Kidney (tissue), 14 donors: ENCODE results near the gene PCSK5. TPM values are rescaled to one million over a fixed set of nuclear protein-coding genes. Genes with fewer than 3 reads are reported as not detected.

Experiments used
- DNase-seq, 5 donors: peaks; one replicate each; pipeline ENCODE4 v3.0.0-alpha.2; 2013 to 2020
- FAIRE-seq: peaks from 2 replicates; lab custom pipeline; 2012; peaks lifted over from hg19 to GRCh38; lab: Jason Lieb, UNC
- H3K27ac ChIP-seq, 2 donors: one replicate each; pipeline ENCODE4 v1.7.0; 2013; ENCODE audit warnings: low read depth in 2 of 2, low read length in 2 of 2, inconsistent platforms in 1 of 2
- H3K27me3 ChIP-seq: one replicate; pipeline ENCODE4 v1.7.1; 2013; ENCODE audit warnings: low read length, inconsistent platforms; ENCODE audit not compliant: control insufficient read depth, insufficient read depth
- H3K36me3 ChIP-seq, 3 donors: one replicate each; pipeline versions ENCODE4 v1.7.0 to v1.7.1; 2013; ENCODE audit warnings: low read length in 3 of 3, control low read depth in 1 of 3, inconsistent platforms in 1 of 3; ENCODE audit not compliant: insufficient read depth in 3 of 3, control insufficient read depth in 2 of 3
- H3K4me1 ChIP-seq, 3 donors: one replicate each; pipeline versions ENCODE4 v1.7.0 to v1.7.1; 2013; ENCODE audit warnings: low read length in 3 of 3, inconsistent platforms in 1 of 3, low read depth in 1 of 3; ENCODE audit not compliant: control insufficient read depth in 2 of 3, insufficient read depth in 2 of 3
- H3K4me3 ChIP-seq, 3 donors: one replicate each; pipeline versions ENCODE4 v1.7.0 to v1.8.1; 2013; ENCODE audit warnings: low read length in 3 of 3, control low read depth in 1 of 3, inconsistent platforms in 1 of 3
- H3K9ac ChIP-seq, 3 donors: one replicate each; pipeline versions ENCODE4 v1.7.0 to v1.7.1; 2013; ENCODE audit warnings: low read length in 3 of 3, control low read depth in 1 of 3, inconsistent platforms in 1 of 3
- H3K9me3 ChIP-seq, 3 donors: one replicate each; pipeline versions ENCODE4 v1.7.0 to v1.7.1; 2013; ENCODE audit warnings: low read length in 3 of 3, control low read depth in 1 of 3, inconsistent platforms in 1 of 3; ENCODE audit not compliant: control insufficient read depth in 2 of 3, insufficient read depth in 1 of 3
- intact Hi-C: fragments of 100-400 bp; cut with DNase I; formaldehyde crosslinking; loops from one replicate; pipeline ENCODE4 v1.11.1; 2022
- polyA plus RNA-seq: library from polyadenylated mRNA; stranded (reverse); fragments of 350-450 nt; fragmentation: Illumina TruSeq; extraction: RNeasy Lipid Tissue Mini Kit (QIAGEN cat#74804); gene quantifications from one replicate; pipeline ENCODE4 v1.2.3, GENCODE V29; 2014; ENCODE audit warnings: low read depth, low replicate concordance; ENCODE audit not compliant: insufficient read depth
- total RNA-seq: library from RNA; stranded (reverse); fragmentation: NEBNext Ultra II Directional; extraction: Animal tissue kit (Norgen Biotek cat#: 25700); gene quantifications from one replicate; pipeline ENCODE4 v1.2.1, GENCODE V29; 2021
- TF ChIP-seq, protein P1 (sequence below): IDR thresholded peaks from 3 replicates; pipeline ENCODE4 v1.5.1; 2012; ENCODE audit warnings: mild to moderate bottlenecking, moderate library complexity, borderline replicate concordance; ENCODE audit not compliant: insufficient read depth; ENCODE audit errors: extremely low read depth
- donor health status: control.
- donor health status: control.
- donor health status: control.
- donor health status: control.
- donor health status: control.
- donor health status: DM: yes; HTN: yes; CAD: no.
- donor health status: Normal renal cell carcinoma (clear cell type).

Gene PCSK5
- total and polyA plus RNA-seq, 2 donors from 2014 or later: 1.6 to 14.7 TPM

DNA sequence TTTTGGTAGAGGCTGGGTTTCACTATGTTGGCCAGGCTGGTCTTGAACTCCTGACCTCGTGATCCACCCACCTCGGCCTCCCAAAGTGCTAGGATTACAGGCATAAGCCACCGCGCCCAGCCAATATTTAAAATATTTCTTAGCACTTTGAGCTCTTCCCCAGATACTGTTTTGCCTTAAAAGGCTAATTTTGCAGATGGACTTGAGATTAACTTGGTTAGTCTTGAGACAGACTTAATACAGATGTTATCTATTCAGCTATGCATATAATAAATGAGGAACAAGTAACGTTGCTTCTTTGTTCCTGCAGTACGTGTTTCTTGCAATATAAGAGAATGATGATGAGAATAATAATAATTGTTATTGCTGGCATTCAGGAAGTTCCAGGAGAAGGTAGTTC lies 56.3 kb downstream of the PCSK5 start:
- DNase-seq (no peak), FAIRE-seq (no peak)
- Histone ChIP-seq H3K9ac (no peak overlapping the region), H3K4me1 (no peaks in the 10 kb centered on the region), H3K27me3 (no peaks in the 10 kb centered on the region), H3K9me3 (no peaks in the 10 kb centered on the region), H3K27ac (no peak overlapping the region), H3K36me3 (no peaks in the 10 kb centered on the region), H3K4me3 (no peak overlapping the region)
- intact Hi-C loops: no loop called here
- TF ChIP-seq, protein P1, sequence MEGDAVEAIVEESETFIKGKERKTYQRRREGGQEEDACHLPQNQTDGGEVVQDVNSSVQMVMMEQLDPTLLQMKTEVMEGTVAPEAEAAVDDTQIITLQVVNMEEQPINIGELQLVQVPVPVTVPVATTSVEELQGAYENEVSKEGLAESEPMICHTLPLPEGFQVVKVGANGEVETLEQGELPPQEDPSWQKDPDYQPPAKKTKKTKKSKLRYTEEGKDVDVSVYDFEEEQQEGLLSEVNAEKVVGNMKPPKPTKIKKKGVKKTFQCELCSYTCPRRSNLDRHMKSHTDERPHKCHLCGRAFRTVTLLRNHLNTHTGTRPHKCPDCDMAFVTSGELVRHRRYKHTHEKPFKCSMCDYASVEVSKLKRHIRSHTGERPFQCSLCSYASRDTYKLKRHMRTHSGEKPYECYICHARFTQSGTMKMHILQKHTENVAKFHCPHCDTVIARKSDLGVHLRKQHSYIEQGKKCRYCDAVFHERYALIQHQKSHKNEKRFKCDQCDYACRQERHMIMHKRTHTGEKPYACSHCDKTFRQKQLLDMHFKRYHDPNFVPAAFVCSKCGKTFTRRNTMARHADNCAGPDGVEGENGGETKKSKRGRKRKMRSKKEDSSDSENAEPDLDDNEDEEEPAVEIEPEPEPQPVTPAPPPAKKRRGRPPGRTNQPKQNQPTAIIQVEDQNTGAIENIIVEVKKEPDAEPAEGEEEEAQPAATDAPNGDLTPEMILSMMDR: no peak

GRCh38 chr9:75947233-75947632 lies 56.8 kb downstream of the PCSK5 start:
- FAIRE-seq: no peak

GRCh38 chr9:75950998-75951397 lies 60.5 kb downstream of the PCSK5 start:
- TF ChIP-seq, protein P1: no peak
- intact Hi-C loops: no loop called here
- DNase-seq (peak in 1 of 5 donors; percentile 51), FAIRE-seq (peak; percentile 6)
- H3K27me3 ChIP-seq: no peaks in the 10 kb centered on the region
- H3K9me3 ChIP-seq: no peaks in the 10 kb centered on the region
- peak overlapping the region in 1 of 3 donors; percentile 35 for H3K4me3 ChIP-seq
- peak overlapping the region; percentile 36 to 82 for H3K27ac ChIP-seq
- H3K36me3 ChIP-seq: no peaks in the 10 kb centered on the region
- no peak overlapping the region for H3K9ac ChIP-seq
- peaks cover 0 to 7% (median 0%) of the 10 kb centered on the region in 3 donors for H3K4me1 ChIP-seq

More at GRCh38 chr9:75947233-75947632, 56.8 kb downstream of the PCSK5 start:
- Histone ChIP-seq H3K9me3 (no peaks in the 10 kb centered on the region), H3K27ac (no peak overlapping the region), H3K4me1 (no peaks in the 10 kb centered on the region), H3K4me3 (no peak overlapping the region), H3K27me3 (no peaks in the 10 kb centered on the region), H3K9ac (no peak overlapping the region), H3K36me3 (no peaks in the 10 kb centered on the region)
- TF ChIP-seq, protein P1: no peak
- intact Hi-C loops: no loop called here
- DNase-seq: no peak

DNA sequence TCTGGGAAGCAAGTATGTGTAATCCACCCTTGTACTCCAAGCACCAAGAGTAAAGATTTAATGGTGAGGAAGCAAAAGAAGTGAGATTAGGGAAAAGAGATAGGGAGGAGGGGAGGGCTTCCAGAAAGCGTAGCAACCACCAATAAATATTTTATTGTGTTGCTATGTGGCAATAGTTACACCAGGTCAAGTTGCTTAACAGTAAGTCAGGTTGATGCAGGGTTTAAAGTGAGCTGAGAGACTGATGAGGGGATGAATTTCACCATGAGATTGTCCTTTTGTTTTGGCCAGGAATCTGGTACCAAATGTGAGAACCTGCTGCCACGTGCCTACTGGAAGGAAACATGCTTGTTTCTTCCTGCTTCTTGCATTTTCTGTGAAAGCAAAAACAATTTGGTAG lies 62.7 kb downstream of the PCSK5 start:
- peak in 2 of 5 donors; percentile 42 to 46 for DNase-seq
- no peak overlapping the region for H3K4me3 ChIP-seq
- H3K36me3 ChIP-seq: no peaks in the 10 kb centered on the region
- H3K4me1 ChIP-seq: peaks cover 0 to 7% (median 4%) of the 10 kb centered on the region in 3 donors
- no peaks in the 10 kb centered on the region for H3K9me3 ChIP-seq
- no peak for FAIRE-seq
- H3K27me3 ChIP-seq: no peaks in the 10 kb centered on the region
- H3K9ac ChIP-seq: no peak overlapping the region
- intact Hi-C loops: no loop called here
- TF ChIP-seq, protein P1: no peak
- H3K27ac ChIP-seq: no peak overlapping the region
